ENCODE data around the gene TOX3. TPM values are rescaled to one million over a fixed set of nuclear protein-coding genes. Genes with fewer than 3 reads are reported as not detected.

TOX3 gene
- total RNA-seq, 1 donor from 2014 or later = not detected

- intact Hi-C loops (cut with DNase I) = no loop called here
- DNase-seq (ENCODE audit: missing footprints) (no peak), ATAC-seq (no peak)
Measured at GRCh38 chr16:52436339-52437276, 110.3 kb downstream of the TOX3 start.

- intact Hi-C loops (cut with DNase I) = no loop called here
- ATAC-seq (no peak), DNase-seq (ENCODE audit: missing footprints) (no peak)
Measured at GRCh38 chr16:52434224-52434623, 112.7 kb downstream of the TOX3 start.

- intact Hi-C loops (cut with DNase I) = no loop called here
- ATAC-seq (no peak), DNase-seq (ENCODE audit: missing footprints) (no peak)
Measured at GRCh38 chr16:52433643-52434042, 113.3 kb downstream of the TOX3 start.

- ATAC-seq (no peak), DNase-seq (ENCODE audit: missing footprints) (no peak)
- intact Hi-C loops (cut with DNase I) = no loop called here
Measured at GRCh38 chr16:52424591-52424990, 122.4 kb downstream of the TOX3 start.

GRCh38 chr16:52422307-52422706 lies 124.6 kb downstream of the TOX3 start:
- ATAC-seq = no peak
- no peak for DNase-seq (ENCODE audit: missing footprints)
- intact Hi-C loops (cut with DNase I) = no loop called here

GRCh38 chr16:52418201-52418600 lies 128.7 kb downstream of the TOX3 start:
- ATAC-seq = no peak

GRCh38 chr16:52416888-52417287 lies 130.1 kb downstream of the TOX3 start:
- intact Hi-C loops (cut with DNase I) = no loop called here
- ATAC-seq = no peak
- DNase-seq (ENCODE audit: missing footprints) = no peak

More at GRCh38 chr16:52418201-52418600, 128.7 kb downstream of the TOX3 start:
- intact Hi-C loops (cut with DNase I) = no loop called here
- no peak for DNase-seq (ENCODE audit: missing footprints)

- DNase-seq (ENCODE audit: missing footprints) = no peak
- intact Hi-C loops (cut with DNase I) = no loop called here
- no peak for ATAC-seq
Measured at GRCh38 chr16:52411011-52411410, 135.9 kb downstream of the TOX3 start.

- intact Hi-C loops (cut with DNase I) = no loop called here
- ATAC-seq (no peak), DNase-seq (ENCODE audit: missing footprints) (no peak)
Measured at GRCh38 chr16:52408191-52408845, 138.6 kb downstream of the TOX3 start.

- ATAC-seq (no peak), DNase-seq (ENCODE audit: missing footprints) (no peak)
- intact Hi-C loops (cut with DNase I) = no loop called here
Measured at GRCh38 chr16:52407778-52408177, 139.2 kb downstream of the TOX3 start.

- intact Hi-C loops (cut with DNase I) = no loop called here
- ATAC-seq = no peak
- no peak for DNase-seq (ENCODE audit: missing footprints)
Measured at GRCh38 chr16:52405441-52405840, 141.5 kb downstream of the TOX3 start.

- ATAC-seq = no peak
- DNase-seq (ENCODE audit: missing footprints) = no peak
- intact Hi-C loops (cut with DNase I) = no loop called here
Measured at GRCh38 chr16:52404546-52404945, 142.4 kb downstream of the TOX3 start.

GRCh38 chr16:52399116-52399515 lies 147.8 kb downstream of the TOX3 start:
- ATAC-seq (no peak), DNase-seq (ENCODE audit: missing footprints) (no peak)
- intact Hi-C loops (cut with DNase I) = no loop called here

GRCh38 chr16:52398491-52398960 lies 148.4 kb downstream of the TOX3 start:
- intact Hi-C loops (cut with DNase I) = no loop called here
- ATAC-seq (no peak), DNase-seq (ENCODE audit: missing footprints) (no peak)

- DNase-seq (ENCODE audit: missing footprints) (no peak), ATAC-seq (no peak)
- intact Hi-C loops (cut with DNase I) = no loop called here
Measured at GRCh38 chr16:52398021-52398420, 148.9 kb downstream of the TOX3 start.

- DNase-seq (ENCODE audit: missing footprints) = no peak
- ATAC-seq = no peak
- intact Hi-C loops (cut with DNase I) = no loop called here
Measured at GRCh38 chr16:52393448-52393847, 153.5 kb downstream of the TOX3 start.

GRCh38 chr16:52389045-52389444 lies 157.9 kb downstream of the TOX3 start:
- no peak for ATAC-seq
- DNase-seq (ENCODE audit: missing footprints) = no peak
- intact Hi-C loops (cut with DNase I) = no loop called here

Measured in Right ventricle myocardium inferior (tissue), 1 donor.